ENCODE measurements around the gene EN1. TPM values are rescaled to one million over a fixed set of nuclear protein-coding genes. Genes with fewer than 3 reads are reported as not detected.

EN1 gene
- total and polyA plus RNA-seq, 2 donors (not counting 1 experiment from before 2014, with no cell fraction given): not detected

DNA sequence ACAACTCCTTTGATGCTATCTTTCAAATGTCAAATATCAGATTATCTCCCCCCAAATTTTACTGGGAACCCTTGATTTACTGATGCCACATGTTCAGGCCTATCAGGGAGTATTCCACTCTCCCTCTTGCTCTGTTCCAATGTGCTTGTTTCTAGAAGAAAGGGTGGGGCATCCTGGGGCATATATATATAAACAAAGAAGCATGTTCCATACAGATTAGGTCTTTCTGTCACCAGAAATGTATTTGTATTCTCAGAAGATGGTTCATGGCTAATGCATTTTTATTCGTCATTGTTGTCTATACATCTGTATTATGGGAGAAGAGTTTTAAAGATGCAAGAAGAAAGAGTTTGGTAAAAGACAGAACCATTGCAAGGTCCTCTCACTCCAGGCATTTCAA lies 24.9 kb downstream of the EN1 start:
- Histone ChIP-seq H3K36me3 (ENCODE audit: control insufficient read depth, insufficient read depth, low read length) (no peaks in the 10 kb centered on the region), H3K27me3 (ENCODE audit: control insufficient read depth, insufficient read depth, low read length) (peaks cover 2% of the 10 kb centered on the region), H2AFZ (ENCODE audit: low read length) (no peak overlapping the region), H3K4me3 (replicated peaks in 1 of 4; ENCODE audit: control extremely low read depth in 1 of 4, insufficient read depth in 1 of 4, low read depth in 3 of 4, low read length in 4 of 4) (no peak overlapping the region), H3K4me2 (ENCODE audit: extremely low read depth, insufficient read depth, low read length) (no peak overlapping the region), H4K20me1 (ENCODE audit: control insufficient read depth, extremely low read depth, insufficient read depth, low read length) (no peaks in the 10 kb centered on the region), H3K9me3 (ENCODE audit: control insufficient read depth, insufficient read depth, low read depth, low read length) (no peaks in the 10 kb centered on the region), H3K27ac (ENCODE audit: insufficient read depth, low read length) (no peak overlapping the region), H3K79me2 (ENCODE audit: control insufficient read depth, insufficient read depth, low read length) (no peaks in the 10 kb centered on the region), H3K4me1 (ENCODE audit: control insufficient read depth, extremely low read depth, insufficient read depth, low read length) (no peaks in the 10 kb centered on the region), H3K9ac (ENCODE audit: insufficient read depth, low read length) (no peak overlapping the region)
- TF ChIP-seq, protein P1, sequence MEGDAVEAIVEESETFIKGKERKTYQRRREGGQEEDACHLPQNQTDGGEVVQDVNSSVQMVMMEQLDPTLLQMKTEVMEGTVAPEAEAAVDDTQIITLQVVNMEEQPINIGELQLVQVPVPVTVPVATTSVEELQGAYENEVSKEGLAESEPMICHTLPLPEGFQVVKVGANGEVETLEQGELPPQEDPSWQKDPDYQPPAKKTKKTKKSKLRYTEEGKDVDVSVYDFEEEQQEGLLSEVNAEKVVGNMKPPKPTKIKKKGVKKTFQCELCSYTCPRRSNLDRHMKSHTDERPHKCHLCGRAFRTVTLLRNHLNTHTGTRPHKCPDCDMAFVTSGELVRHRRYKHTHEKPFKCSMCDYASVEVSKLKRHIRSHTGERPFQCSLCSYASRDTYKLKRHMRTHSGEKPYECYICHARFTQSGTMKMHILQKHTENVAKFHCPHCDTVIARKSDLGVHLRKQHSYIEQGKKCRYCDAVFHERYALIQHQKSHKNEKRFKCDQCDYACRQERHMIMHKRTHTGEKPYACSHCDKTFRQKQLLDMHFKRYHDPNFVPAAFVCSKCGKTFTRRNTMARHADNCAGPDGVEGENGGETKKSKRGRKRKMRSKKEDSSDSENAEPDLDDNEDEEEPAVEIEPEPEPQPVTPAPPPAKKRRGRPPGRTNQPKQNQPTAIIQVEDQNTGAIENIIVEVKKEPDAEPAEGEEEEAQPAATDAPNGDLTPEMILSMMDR (conservative IDR thresholded peaks at IDR 0.05 in 1 of 2, IDR thresholded peaks at IDR 0.05 in 1 of 2; ENCODE audit: low read depth in 1 of 2, low read length in 2 of 2): no peak
- no peak for TF ChIP-seq EZH2 (IDR thresholded peaks at IDR 0.05; ENCODE audit: low read length, missing control alignments)
- DNase-seq (ENCODE audit: low read depth in 2 of 2): no peak

DNA sequence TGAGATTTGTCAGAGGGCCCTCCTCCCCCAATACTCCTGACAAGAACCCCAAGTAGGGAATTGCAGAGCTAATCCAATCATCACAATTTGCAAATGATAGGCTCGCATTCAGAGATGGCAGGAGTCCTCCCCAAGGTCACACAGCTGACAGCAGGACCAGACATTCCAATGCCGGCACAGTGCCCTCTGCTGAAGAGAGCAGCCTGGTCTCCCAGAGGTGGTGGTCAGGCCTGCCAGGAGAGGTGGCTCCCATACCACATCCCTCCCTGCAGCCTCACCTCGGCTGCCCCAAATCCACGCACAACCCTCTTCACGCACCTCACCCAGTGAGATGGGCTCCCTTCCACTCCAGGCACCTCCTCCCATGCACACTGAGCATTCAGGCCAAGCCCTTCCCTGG lies 25.4 kb downstream of the EN1 start:
- Histone ChIP-seq H2AFZ (ENCODE audit: low read length) (no peak overlapping the region), H3K4me3 (replicated peaks in 1 of 4; ENCODE audit: control extremely low read depth in 1 of 4, insufficient read depth in 1 of 4, low read depth in 3 of 4, low read length in 4 of 4) (no peak overlapping the region), H3K9me3 (ENCODE audit: control insufficient read depth, insufficient read depth, low read depth, low read length) (no peaks in the 10 kb centered on the region), H3K4me1 (ENCODE audit: control insufficient read depth, extremely low read depth, insufficient read depth, low read length) (no peaks in the 10 kb centered on the region), H3K9ac (ENCODE audit: insufficient read depth, low read length) (no peak overlapping the region), H4K20me1 (ENCODE audit: control insufficient read depth, extremely low read depth, insufficient read depth, low read length) (no peaks in the 10 kb centered on the region), H3K79me2 (ENCODE audit: control insufficient read depth, insufficient read depth, low read length) (no peaks in the 10 kb centered on the region), H3K36me3 (ENCODE audit: control insufficient read depth, insufficient read depth, low read length) (no peaks in the 10 kb centered on the region), H3K27ac (ENCODE audit: insufficient read depth, low read length) (no peak overlapping the region), H3K27me3 (ENCODE audit: control insufficient read depth, insufficient read depth, low read length) (peaks cover 2% of the 10 kb centered on the region), H3K4me2 (ENCODE audit: extremely low read depth, insufficient read depth, low read length) (no peak overlapping the region)
- DNase-seq (ENCODE audit: low read depth in 2 of 2): no peak
- no peak for TF ChIP-seq EZH2 (IDR thresholded peaks at IDR 0.05; ENCODE audit: low read length, missing control alignments)
- TF ChIP-seq, protein P1 (conservative IDR thresholded peaks at IDR 0.05 in 1 of 2, IDR thresholded peaks at IDR 0.05 in 1 of 2; ENCODE audit: low read depth in 1 of 2, low read length in 2 of 2): no peak

DNA sequence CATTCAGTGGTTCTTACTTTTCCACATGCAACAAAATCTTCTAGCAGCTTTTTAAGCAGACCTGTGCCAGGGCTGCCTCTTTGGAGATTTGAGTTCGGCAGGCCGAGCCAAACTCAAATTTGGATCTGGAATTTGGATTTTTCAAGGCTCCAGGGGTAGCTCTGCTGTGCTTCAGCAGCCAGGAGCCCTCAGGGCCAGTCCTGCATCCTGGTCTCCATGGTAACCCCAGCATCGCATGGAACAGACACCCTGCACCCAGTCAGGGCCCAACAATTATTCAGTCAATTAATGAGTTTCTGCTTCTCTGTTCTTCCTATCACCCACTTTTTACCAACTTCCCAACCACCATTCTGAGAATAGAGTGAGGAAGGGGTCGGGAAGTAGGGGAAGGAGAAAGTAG lies 30.0 kb downstream of the EN1 start:
- Histone ChIP-seq H3K9ac (ENCODE audit: insufficient read depth, low read length) (no peak overlapping the region), H3K36me3 (ENCODE audit: control insufficient read depth, insufficient read depth, low read length) (no peaks in the 10 kb centered on the region), H3K4me1 (ENCODE audit: control insufficient read depth, extremely low read depth, insufficient read depth, low read length) (no peaks in the 10 kb centered on the region), H3K79me2 (ENCODE audit: control insufficient read depth, insufficient read depth, low read length) (no peaks in the 10 kb centered on the region), H4K20me1 (ENCODE audit: control insufficient read depth, extremely low read depth, insufficient read depth, low read length) (no peaks in the 10 kb centered on the region), H3K27ac (ENCODE audit: insufficient read depth, low read length) (no peak overlapping the region), H2AFZ (ENCODE audit: low read length) (no peak overlapping the region), H3K4me3 (replicated peaks in 1 of 4; ENCODE audit: control extremely low read depth in 1 of 4, insufficient read depth in 1 of 4, low read depth in 3 of 4, low read length in 4 of 4) (no peak overlapping the region), H3K4me2 (ENCODE audit: extremely low read depth, insufficient read depth, low read length) (no peak overlapping the region), H3K27me3 (ENCODE audit: control insufficient read depth, insufficient read depth, low read length) (no peaks in the 10 kb centered on the region), H3K9me3 (ENCODE audit: control insufficient read depth, insufficient read depth, low read depth, low read length) (no peaks in the 10 kb centered on the region)
- no peak for TF ChIP-seq EZH2 (IDR thresholded peaks at IDR 0.05; ENCODE audit: low read length, missing control alignments)
- TF ChIP-seq, protein P1 (conservative IDR thresholded peaks at IDR 0.05 in 1 of 2, IDR thresholded peaks at IDR 0.05 in 1 of 2; ENCODE audit: low read depth in 1 of 2, low read length in 2 of 2): no peak
- no peak for DNase-seq (ENCODE audit: low read depth in 2 of 2)

Measured in fibroblast of lung (primary cell).